Myocyte (in vitro differentiated cells): ENCODE measurements around the gene PKP3. TPM values are rescaled to one million over a fixed set of nuclear protein-coding genes. Genes with fewer than 3 reads are reported as not detected.
"Not testable (repeated sequence)": the region's sequence is repeated elsewhere in the genome, so short reads cannot be mapped to it uniquely, and the experiment has no call there.

Experiments used
- DNase-seq: peaks from one replicate; pipeline ENCODE4 v3.0.0-alpha.2; 2012; ENCODE audit warnings: low read depth
- total RNA-seq: library from RNA; depleted of rRNA; stranded (reverse); fragments of >200 nt; gene quantifications from 2 replicates; pipeline ENCODE4 v1.2.3, GENCODE V29; 2014

PKP3 gene
- total RNA-seq, 1 donor from 2014 or later, result 1.4 TPM

- peak; percentile 71 for DNase-seq
These were observed 583 bp upstream of the PKP3 start for GRCh38 chr11:393219-394033.

DNA sequence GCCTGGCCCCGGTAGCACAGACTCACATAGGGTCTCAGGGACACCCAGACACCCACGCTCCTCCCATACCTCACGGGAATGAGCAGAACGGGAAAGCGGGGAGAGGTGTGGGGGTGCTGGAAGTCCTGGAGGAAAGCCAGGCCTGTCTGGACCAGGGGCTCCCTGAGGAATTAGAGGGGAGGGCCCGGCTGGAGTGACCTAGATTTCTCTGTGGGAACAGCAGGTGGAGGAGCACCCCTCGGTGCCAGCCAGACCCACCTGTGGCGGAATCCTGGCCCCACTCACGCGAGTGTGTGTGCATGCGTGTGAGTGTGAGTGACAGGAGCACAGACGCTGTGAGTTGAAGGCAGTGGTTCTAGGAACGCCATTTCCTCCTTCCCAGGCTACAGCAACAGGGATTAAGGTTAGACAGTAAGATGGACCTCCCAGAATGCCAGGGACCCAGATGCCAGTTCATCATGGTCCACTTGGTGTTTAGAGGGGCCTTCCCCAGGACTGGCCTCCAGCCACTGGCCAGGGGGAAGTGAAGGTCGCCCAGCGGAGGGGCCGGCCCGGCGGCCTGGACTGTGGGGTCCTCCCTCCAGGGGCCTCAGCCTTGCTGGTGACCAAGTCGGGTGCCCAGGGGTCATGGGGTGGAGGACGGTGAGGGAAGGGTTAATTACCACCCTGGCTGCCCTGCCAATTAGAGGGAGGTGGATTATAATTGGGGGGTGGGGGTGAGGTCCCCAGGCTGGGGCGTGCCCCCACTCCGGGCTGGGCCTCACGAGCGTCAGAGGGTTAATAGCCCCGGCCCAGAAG, 1.0 kb downstream of the PKP3 start:
- no peak for DNase-seq

GRCh38 chr11:395866-396265, 1.9 kb downstream of the PKP3 start:
- DNase-seq, result peak; percentile 40

GRCh38 chr11:396511-396947, 2.5 kb downstream of the PKP3 start:
- DNase-seq, result peak; percentile 60

DNA sequence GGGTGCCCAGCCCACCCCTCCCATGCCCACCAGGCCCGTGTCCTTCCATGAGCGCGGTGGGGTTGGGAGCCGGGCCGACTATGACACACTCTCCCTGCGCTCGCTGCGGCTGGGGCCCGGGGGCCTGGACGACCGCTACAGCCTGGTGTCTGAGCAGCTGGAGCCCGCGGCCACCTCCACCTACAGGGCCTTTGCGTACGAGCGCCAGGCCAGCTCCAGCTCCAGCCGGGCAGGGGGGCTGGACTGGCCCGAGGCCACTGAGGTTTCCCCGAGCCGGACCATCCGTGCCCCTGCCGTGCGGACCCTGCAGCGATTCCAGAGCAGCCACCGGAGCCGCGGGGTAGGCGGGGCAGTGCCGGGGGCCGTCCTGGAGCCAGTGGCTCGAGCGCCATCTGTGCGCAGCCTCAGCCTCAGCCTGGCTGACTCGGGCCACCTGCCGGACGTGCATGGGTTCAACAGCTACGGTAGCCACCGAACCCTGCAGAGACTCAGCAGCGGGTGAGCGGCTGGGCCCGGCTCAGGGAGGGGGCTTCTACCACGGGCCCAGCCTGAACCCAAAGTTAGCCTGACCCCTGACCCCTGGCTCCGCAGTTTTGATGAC, 3.0 kb downstream of the PKP3 start:
- peak; percentile 76 for DNase-seq

DNA sequence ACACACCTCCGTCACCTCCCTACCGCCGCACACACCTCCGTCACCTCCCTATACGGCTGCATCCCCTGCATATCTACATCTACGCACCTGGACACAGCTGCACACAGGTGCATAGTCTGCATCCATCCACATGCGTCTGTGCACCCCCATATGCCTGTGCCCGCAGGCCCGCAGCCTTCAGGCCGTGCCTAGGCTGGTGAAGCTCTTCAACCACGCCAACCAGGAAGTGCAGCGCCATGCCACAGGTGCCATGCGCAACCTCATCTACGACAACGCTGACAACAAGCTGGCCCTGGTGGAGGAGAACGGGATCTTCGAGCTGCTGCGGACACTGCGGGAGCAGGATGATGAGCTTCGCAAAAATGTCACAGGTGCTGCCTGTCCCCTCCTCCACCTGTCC, 4.8 kb downstream of the PKP3 start:
- no peak for DNase-seq

DNA sequence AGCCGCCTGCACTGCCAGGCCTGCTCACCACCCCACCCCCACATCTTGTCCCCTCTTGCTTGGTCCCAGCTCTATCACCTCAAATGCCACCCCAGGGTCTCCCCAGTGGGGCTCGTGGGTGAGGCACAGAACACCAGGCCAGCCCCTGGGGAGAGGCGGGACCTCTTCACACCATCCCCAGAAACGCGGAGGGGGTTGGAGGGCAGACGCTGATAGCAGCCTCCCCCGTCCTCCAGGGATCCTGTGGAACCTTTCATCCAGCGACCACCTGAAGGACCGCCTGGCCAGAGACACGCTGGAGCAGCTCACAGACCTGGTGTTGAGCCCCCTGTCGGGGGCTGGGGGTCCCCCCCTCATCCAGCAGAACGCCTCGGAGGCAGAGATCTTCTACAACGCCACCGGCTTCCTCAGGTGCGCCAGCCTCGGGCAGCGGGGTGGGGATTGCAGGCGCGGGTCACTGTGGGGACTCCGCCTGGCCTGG, 5.8 kb downstream of the PKP3 start:
- no peak for DNase-seq

DNA sequence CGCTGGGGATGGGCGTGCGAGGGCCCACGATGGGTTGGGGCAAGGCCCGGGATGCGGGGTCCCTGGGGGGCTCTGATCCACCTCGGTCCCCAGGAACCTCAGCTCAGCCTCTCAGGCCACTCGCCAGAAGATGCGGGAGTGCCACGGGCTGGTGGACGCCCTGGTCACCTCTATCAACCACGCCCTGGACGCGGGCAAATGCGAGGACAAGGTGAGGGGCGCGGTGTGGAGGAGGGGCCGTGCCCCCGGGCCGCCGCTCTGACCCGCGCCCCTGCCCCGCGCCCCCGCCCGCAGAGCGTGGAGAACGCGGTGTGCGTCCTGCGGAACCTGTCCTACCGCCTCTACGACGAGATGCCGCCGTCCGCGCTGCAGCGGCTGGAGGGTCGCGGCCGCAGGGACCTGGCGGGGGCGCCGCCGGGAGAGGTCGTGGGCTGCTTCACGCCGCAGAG, 6.3 kb downstream of the PKP3 start:
- no peak for DNase-seq

DNA sequence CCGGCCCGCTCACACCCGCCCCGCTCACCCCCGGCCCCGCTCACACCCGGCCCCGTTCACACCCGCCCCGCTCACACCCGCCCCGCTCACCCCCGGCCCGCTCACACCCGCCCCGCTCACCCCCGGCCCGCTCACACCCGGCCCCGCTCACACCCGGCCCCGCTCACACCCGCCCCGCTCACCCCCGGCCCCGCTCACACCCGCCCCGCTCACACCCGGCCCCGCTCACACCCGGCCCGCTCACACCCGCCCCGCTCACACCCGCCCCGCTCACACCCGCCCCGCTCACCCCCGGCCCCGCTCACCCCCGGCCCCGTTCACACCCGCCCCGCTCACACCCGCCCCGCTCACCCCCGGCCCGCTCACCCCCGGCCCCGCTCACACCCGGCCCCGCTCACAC, 7.2 kb downstream of the PKP3 start:
- DNase-seq, result not testable (repeated sequence)

- DNase-seq, result no peak
These were observed 9.2 kb downstream of the PKP3 start for GRCh38 chr11:403021-403760.

DNA sequence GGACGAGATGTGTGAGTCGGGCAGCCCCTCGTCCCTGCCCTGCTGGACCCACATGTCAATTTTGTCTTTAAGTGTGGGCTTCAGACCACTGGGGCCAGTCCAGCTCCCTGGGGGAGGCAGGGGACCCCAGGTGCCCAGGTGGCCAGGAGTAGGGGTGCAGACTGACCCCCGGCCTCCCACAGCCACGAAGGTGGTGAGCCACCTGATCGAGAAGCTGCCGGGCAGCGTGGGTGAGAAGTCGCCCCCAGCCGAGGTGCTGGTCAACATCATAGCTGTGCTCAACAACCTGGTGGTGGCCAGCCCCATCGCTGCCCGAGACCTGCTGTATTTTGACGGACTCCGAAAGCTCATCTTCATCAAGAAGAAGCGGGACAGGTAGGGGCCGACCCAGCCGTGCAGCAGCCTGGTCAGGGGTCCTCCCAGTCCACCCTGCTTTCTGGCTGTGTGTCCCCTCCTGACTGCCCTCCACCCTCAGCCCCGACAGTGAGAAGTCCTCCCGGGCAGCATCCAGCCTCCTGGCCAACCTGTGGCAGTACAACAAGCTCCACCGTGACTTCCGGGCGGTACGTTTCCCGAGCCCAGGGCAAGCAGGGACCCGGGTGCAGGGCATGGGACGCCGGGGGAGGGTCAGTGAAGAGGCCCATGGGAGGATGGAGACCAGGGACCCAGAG, 9.9 kb downstream of the PKP3 start:
- no peak for DNase-seq

GRCh38 chr11:404551-405264, 10.7 kb downstream of the PKP3 start:
- DNase-seq, result no peak

DNA sequence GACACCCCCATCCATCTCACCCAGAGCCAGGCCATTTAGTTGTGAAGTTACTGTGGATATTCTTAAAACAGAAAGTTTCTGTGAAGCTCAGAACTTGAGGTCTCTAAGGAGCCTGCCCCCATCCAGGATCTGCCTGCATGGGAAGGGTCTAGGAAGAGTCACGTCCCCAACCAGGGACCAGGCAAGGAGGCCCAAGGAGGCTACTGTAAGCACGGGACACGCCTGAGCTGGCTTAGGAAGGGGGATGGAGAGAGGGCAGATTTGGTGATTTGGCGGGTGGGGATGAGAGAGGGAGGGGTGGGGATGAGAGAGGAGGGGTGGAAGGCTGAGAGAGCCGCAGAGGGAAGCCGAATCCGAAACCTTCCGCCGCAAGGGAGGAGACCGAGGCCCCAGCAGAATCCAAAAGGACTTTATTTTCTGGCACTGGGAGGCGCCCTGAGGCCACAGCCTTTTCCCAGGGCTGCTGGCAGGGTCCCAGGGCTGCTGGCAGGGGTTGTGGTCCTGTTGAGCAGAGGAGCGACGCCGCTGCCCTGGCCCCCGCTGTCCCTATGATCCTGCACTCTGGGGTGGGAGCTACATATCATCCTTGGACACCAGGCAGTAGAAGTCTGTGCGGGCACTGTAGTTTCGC, 11.4 kb downstream of the PKP3 start:
- DNase-seq, result no peak

- no peak for DNase-seq
These were observed 12.2 kb downstream of the PKP3 start for GRCh38 chr11:405954-406795.

DNA sequence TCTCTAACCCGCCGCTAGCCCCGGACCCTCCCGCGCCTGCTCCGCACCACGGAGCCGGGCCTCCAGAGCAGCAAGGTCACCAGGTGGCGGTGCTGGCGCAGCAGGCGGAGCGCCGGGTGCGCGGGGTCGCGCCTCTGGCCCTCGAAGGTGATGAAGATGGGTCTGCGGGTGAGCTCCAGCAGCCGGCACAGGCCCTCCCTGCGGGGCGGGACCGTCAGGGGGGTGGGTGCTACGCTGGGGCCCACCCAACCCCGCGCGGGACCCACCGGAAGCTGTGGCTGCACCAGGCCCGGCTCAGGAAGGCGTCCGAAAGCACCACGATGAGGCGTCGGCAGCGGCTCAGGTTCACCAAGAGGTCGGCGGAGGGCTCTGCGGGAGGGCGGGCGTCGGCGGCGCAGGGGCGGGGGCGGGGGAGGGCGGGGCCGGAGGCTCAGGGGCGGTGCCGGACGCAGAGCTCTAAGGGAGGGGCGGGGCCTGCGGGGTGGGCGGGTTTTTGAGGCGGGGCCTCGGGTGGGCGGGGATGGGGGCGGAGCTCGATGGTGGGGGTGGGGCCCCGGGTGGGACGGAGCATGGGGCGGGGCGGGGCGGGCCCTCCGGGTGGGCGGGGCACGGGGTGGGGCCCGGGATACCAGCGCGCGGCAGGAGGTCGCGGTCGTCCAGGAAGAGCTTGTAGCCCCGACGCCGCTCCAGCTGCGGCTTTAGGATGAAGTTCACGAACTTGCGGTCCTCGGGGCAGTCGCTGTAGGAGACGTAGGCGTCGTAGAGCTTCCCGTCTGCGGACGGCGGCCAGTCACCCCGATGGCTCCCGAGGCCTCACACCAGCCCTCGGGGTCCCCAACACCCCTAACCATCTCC, 13.0 kb downstream of the PKP3 start:
- peak; percentile 20 for DNase-seq

GRCh38 chr11:407651-408123, 13.7 kb downstream of the PKP3 start:
- DNase-seq, result no peak
